ENCODE data around the gene COL23A1.
"Not testable (repeated sequence)": the region's sequence is repeated elsewhere in the genome, so short reads cannot be mapped to it uniquely, and the experiment has no call there.

Gene COL23A1

GRCh38 chr5:178229861-178230260, 360.3 kb downstream of the COL23A1 start:
- H3K27me3 ChIP-seq (ENCODE audit: control insufficient read depth, insufficient read depth, low read length) = no peaks in the 10 kb centered on the region
- peaks cover 26% of the 10 kb centered on the region for H3K36me3 ChIP-seq (ENCODE audit: control insufficient read depth, low read depth, low read length)
- no peak overlapping the region for H3K27ac ChIP-seq (ENCODE audit: low read length)
- H3K9me3 ChIP-seq (ENCODE audit: control insufficient read depth, low read depth, low read length) = no peaks in the 10 kb centered on the region
- H3K4me3 ChIP-seq (ENCODE audit: low read length) = no peak overlapping the region
- peaks cover 3% of the 10 kb centered on the region for H3K4me1 ChIP-seq (ENCODE audit: control insufficient read depth, low read depth, low read length)
- H3K9ac ChIP-seq (ENCODE audit: low read length) = no peak overlapping the region

- peaks cover 26% of the 10 kb centered on the region for H3K36me3 ChIP-seq (ENCODE audit: control insufficient read depth, low read depth, low read length)
- H3K27ac ChIP-seq (ENCODE audit: low read length); H3K27me3 ChIP-seq (ENCODE audit: control insufficient read depth, insufficient read depth, low read length); H3K4me1 ChIP-seq (ENCODE audit: control insufficient read depth, low read depth, low read length); H3K9me3 ChIP-seq (ENCODE audit: control insufficient read depth, low read depth, low read length); H3K9ac ChIP-seq (ENCODE audit: low read length); H3K4me3 ChIP-seq (ENCODE audit: low read length): not testable (repeated sequence)
Observed at GRCh38 chr5:178229111-178229510, 361.1 kb downstream of the COL23A1 start.

GRCh38 chr5:178228609-178229008, 361.6 kb downstream of the COL23A1 start:
- no peaks in the 10 kb centered on the region for H3K27me3 ChIP-seq (ENCODE audit: control insufficient read depth, insufficient read depth, low read length)
- H3K36me3 ChIP-seq (ENCODE audit: control insufficient read depth, low read depth, low read length) = peaks cover 26% of the 10 kb centered on the region
- H3K4me1 ChIP-seq (ENCODE audit: control insufficient read depth, low read depth, low read length) = peaks cover 8% of the 10 kb centered on the region
- no peak overlapping the region for H3K27ac ChIP-seq (ENCODE audit: low read length)
- H3K9ac ChIP-seq (ENCODE audit: low read length) = no peak overlapping the region
- H3K4me3 ChIP-seq (ENCODE audit: low read length) = no peak overlapping the region
- no peaks in the 10 kb centered on the region for H3K9me3 ChIP-seq (ENCODE audit: control insufficient read depth, low read depth, low read length)

DNA sequence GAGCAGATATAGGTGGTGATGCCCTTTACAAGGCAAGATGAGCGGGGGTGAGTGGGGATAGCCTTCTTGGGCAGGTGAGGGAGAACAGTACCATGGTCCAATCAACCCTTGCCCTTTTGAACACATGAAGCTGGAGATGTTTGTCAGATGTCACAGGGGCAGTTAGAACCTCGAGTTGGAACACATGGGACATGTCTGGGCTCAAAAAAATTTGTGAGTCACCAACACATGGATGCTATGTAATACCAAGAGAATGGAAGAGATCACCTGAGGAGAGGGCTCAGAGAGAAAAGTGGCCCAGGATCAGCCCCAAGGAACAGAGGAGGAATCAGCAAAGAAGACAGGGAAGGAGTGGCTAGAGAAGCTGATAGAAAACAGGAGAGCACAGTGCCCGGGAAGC, 362.3 kb downstream of the COL23A1 start:
- Histone ChIP-seq H3K9ac (ENCODE audit: low read length) (no peak overlapping the region), H3K4me1 (ENCODE audit: control insufficient read depth, low read depth, low read length) (peaks cover 14% of the 10 kb centered on the region), H3K9me3 (ENCODE audit: control insufficient read depth, low read depth, low read length) (no peaks in the 10 kb centered on the region), H3K27me3 (ENCODE audit: control insufficient read depth, insufficient read depth, low read length) (no peaks in the 10 kb centered on the region), H3K27ac (ENCODE audit: low read length) (no peak overlapping the region), H3K36me3 (ENCODE audit: control insufficient read depth, low read depth, low read length) (peaks cover 26% of the 10 kb centered on the region), H3K4me3 (ENCODE audit: low read length) (no peak overlapping the region)

- no peaks in the 10 kb centered on the region for H3K27me3 ChIP-seq (ENCODE audit: control insufficient read depth, insufficient read depth, low read length)
- H3K36me3 ChIP-seq (ENCODE audit: control insufficient read depth, low read depth, low read length) = peaks cover 26% of the 10 kb centered on the region
- no peak overlapping the region for H3K4me3 ChIP-seq (ENCODE audit: low read length)
- H3K27ac ChIP-seq (ENCODE audit: low read length) = no peak overlapping the region
- no peak overlapping the region for H3K9ac ChIP-seq (ENCODE audit: low read length)
- H3K9me3 ChIP-seq (ENCODE audit: control insufficient read depth, low read depth, low read length) = no peaks in the 10 kb centered on the region
- peaks cover 17% of the 10 kb centered on the region for H3K4me1 ChIP-seq (ENCODE audit: control insufficient read depth, low read depth, low read length)
Observed at GRCh38 chr5:178227138-178227659, 363.0 kb downstream of the COL23A1 start.

GRCh38 chr5:178225174-178225573, 365.0 kb downstream of the COL23A1 start:
- no peak overlapping the region for H3K4me3 ChIP-seq (ENCODE audit: low read length)
- peaks cover 30% of the 10 kb centered on the region for H3K36me3 ChIP-seq (ENCODE audit: control insufficient read depth, low read depth, low read length)
- H3K4me1 ChIP-seq (ENCODE audit: control insufficient read depth, low read depth, low read length) = peaks cover 17% of the 10 kb centered on the region
- no peak overlapping the region for H3K9ac ChIP-seq (ENCODE audit: low read length)
- no peaks in the 10 kb centered on the region for H3K9me3 ChIP-seq (ENCODE audit: control insufficient read depth, low read depth, low read length)
- H3K27me3 ChIP-seq (ENCODE audit: control insufficient read depth, insufficient read depth, low read length) = no peaks in the 10 kb centered on the region
- no peak overlapping the region for H3K27ac ChIP-seq (ENCODE audit: low read length)

DNA sequence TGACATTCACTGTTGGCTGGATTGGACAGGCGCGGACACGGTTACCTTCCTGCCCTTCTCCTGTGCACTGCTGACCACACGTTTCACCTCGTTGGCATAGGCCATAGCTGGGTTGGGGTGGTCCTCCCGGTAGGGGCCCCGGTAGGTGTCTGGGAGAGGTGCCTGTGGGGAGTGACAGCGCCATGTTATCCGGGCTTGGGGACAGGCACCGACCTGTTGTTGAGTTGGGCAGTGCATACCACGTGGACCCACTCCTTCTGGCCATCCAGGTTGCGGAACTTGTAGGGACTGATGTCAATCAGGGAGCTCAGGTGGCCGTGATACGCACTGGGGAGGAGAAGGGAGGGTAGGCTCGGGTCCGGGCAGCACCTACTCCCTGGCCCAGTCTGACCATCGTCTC, 365.8 kb downstream of the COL23A1 start:
- Histone ChIP-seq H3K36me3 (ENCODE audit: control insufficient read depth, low read depth, low read length) (peaks cover 24% of the 10 kb centered on the region), H3K9ac (ENCODE audit: low read length) (no peak overlapping the region), H3K9me3 (ENCODE audit: control insufficient read depth, low read depth, low read length) (no peaks in the 10 kb centered on the region), H3K27ac (ENCODE audit: low read length) (no peak overlapping the region), H3K4me1 (ENCODE audit: control insufficient read depth, low read depth, low read length) (peaks cover 17% of the 10 kb centered on the region), H3K4me3 (ENCODE audit: low read length) (no peak overlapping the region), H3K27me3 (ENCODE audit: control insufficient read depth, insufficient read depth, low read length) (no peaks in the 10 kb centered on the region)

DNA sequence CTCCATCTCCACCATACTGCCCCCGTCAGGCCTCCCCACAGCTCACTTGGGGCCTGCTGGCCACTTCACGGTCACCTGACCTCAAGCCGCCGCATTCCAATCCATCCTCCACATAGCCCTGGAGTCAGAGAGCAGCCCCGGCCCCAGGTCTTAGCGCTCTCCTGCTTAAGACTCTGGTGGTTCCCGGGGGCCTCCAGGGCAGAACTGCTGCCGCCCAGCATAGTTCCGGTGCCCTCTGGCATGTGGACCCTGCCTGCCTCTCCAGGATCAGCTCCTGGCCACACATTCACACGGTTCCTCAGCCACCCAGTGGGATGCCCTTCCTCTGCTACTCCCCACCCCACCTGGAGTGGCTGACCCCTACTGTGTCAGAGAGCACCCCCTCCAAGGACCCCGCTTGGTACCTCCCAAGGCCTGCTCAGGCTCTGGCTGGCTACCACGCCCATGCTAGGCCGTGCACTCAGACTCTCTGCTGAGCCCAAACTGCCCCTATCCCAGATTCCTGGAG, 366.3 kb downstream of the COL23A1 start:
- Histone ChIP-seq H3K27me3 (ENCODE audit: control insufficient read depth, insufficient read depth, low read length) (no peaks in the 10 kb centered on the region), H3K27ac (ENCODE audit: low read length) (no peak overlapping the region), H3K4me3 (ENCODE audit: low read length) (no peak overlapping the region), H3K9me3 (ENCODE audit: control insufficient read depth, low read depth, low read length) (no peaks in the 10 kb centered on the region), H3K4me1 (ENCODE audit: control insufficient read depth, low read depth, low read length) (peaks cover 17% of the 10 kb centered on the region), H3K36me3 (ENCODE audit: control insufficient read depth, low read depth, low read length) (peaks cover 21% of the 10 kb centered on the region), H3K9ac (ENCODE audit: low read length) (no peak overlapping the region)

GRCh38 chr5:178223196-178223773, 366.9 kb downstream of the COL23A1 start:
- no peak overlapping the region for H3K4me3 ChIP-seq (ENCODE audit: low read length)
- no peak overlapping the region for H3K9ac ChIP-seq (ENCODE audit: low read length)
- H3K4me1 ChIP-seq (ENCODE audit: control insufficient read depth, low read depth, low read length) = peaks cover 17% of the 10 kb centered on the region
- peaks cover 15% of the 10 kb centered on the region for H3K36me3 ChIP-seq (ENCODE audit: control insufficient read depth, low read depth, low read length)
- no peaks in the 10 kb centered on the region for H3K27me3 ChIP-seq (ENCODE audit: control insufficient read depth, insufficient read depth, low read length)
- no peak overlapping the region for H3K27ac ChIP-seq (ENCODE audit: low read length)
- no peaks in the 10 kb centered on the region for H3K9me3 ChIP-seq (ENCODE audit: control insufficient read depth, low read depth, low read length)

DNA sequence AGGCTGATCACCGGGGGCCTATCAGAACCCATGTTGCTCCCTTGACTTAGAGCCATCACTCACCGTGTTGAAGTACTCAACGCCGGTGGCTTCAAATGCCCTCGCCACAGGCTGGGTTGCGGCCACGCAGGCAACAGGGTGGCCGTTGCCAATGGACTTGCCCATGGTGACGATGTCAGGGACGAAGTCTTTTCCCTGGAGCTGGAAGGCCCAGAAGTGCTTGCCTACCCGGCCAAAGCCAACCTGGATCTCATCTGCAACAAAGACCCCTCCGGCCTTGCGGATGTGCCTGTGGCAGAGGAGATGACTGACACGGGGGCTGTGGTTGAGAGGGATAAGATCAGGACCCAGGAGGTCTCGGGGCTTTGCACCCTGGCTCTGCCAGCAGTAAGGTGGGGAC, 367.9 kb downstream of the COL23A1 start:
- Histone ChIP-seq H3K36me3 (ENCODE audit: control insufficient read depth, low read depth, low read length) (peaks cover 11% of the 10 kb centered on the region), H3K27me3 (ENCODE audit: control insufficient read depth, insufficient read depth, low read length) (no peaks in the 10 kb centered on the region), H3K9me3 (ENCODE audit: control insufficient read depth, low read depth, low read length) (no peaks in the 10 kb centered on the region), H3K4me3 (ENCODE audit: low read length) (no peak overlapping the region), H3K4me1 (ENCODE audit: control insufficient read depth, low read depth, low read length) (peaks cover 17% of the 10 kb centered on the region), H3K9ac (ENCODE audit: low read length) (no peak overlapping the region), H3K27ac (ENCODE audit: low read length) (no peak overlapping the region)

- Histone ChIP-seq H3K4me1 (ENCODE audit: control insufficient read depth, low read depth, low read length) (peaks cover 17% of the 10 kb centered on the region), H3K4me3 (ENCODE audit: low read length) (no peak overlapping the region), H3K9me3 (ENCODE audit: control insufficient read depth, low read depth, low read length) (no peaks in the 10 kb centered on the region), H3K36me3 (ENCODE audit: control insufficient read depth, low read depth, low read length) (peaks cover 12% of the 10 kb centered on the region), H3K27me3 (ENCODE audit: control insufficient read depth, insufficient read depth, low read length) (no peaks in the 10 kb centered on the region), H3K27ac (ENCODE audit: low read length) (no peak overlapping the region), H3K9ac (ENCODE audit: low read length) (no peak overlapping the region)
Observed at GRCh38 chr5:178221853-178222252, 368.3 kb downstream of the COL23A1 start.

GRCh38 chr5:178221282-178221681, 368.9 kb downstream of the COL23A1 start:
- Histone ChIP-seq H3K27me3 (ENCODE audit: control insufficient read depth, insufficient read depth, low read length) (no peaks in the 10 kb centered on the region), H3K4me1 (ENCODE audit: control insufficient read depth, low read depth, low read length) (peaks cover 17% of the 10 kb centered on the region), H3K9ac (ENCODE audit: low read length) (no peak overlapping the region), H3K27ac (ENCODE audit: low read length) (no peak overlapping the region), H3K9me3 (ENCODE audit: control insufficient read depth, low read depth, low read length) (no peaks in the 10 kb centered on the region), H3K4me3 (ENCODE audit: low read length) (no peak overlapping the region), H3K36me3 (ENCODE audit: control insufficient read depth, low read depth, low read length) (peaks cover 18% of the 10 kb centered on the region)
